ENCODE measurements around the gene KNSTRN. TPM values are rescaled to one million over a fixed set of nuclear protein-coding genes. Genes with fewer than 3 reads are reported as not detected.
A peak's percentile ranks its signal among the peaks of the same experiment; 100 is the strongest.

KNSTRN gene
- total and polyA plus RNA-seq, 2 of the 13 experiments (the other 11 are each of a cell fraction or from before 2014, with no cell fraction given) = 20.3 to 62.3 TPM

DNA sequence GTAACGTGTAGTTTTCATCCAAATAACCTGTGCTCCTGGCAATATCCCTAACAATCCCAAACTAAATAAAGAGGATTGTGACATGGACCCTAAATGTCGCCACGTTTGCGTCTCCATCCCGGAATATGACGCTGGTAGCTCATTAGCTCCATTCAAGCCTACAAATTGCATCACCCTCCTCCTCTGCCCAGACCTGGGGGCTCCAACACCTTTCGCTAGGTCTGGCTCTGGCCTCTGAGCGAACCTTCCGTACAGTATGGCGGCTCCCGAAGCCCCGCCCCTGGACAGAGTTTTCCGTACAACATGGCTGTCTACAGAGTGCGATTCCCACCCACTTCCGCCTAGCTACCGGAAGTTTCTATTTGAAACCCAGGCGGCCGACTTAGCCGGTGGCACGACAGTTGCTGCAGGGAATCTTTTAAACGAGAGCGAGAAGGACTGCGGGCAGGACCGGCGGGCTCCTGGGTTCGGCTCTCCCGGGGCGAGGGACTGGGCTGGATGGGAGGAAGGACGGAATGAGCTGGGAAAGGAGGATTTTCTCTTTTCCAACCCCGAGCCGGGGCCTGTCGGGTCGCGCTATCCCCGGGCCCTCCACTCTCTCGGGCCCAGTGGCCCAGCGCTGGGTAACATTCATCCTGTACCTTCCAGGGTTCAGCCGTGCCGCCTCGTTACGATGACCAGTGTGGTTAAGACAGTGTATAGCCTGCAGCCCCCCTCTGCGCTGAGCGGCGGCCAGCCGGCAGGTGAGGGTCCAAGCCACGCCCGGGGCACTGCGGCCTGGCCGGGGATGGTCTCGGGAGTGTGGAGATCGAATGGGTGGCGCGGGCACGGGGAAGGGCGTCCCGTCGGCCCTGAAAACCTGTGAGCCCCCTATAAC is at the start of gene KNSTRN (continued):
- TF ChIP-seq, protein P1, sequence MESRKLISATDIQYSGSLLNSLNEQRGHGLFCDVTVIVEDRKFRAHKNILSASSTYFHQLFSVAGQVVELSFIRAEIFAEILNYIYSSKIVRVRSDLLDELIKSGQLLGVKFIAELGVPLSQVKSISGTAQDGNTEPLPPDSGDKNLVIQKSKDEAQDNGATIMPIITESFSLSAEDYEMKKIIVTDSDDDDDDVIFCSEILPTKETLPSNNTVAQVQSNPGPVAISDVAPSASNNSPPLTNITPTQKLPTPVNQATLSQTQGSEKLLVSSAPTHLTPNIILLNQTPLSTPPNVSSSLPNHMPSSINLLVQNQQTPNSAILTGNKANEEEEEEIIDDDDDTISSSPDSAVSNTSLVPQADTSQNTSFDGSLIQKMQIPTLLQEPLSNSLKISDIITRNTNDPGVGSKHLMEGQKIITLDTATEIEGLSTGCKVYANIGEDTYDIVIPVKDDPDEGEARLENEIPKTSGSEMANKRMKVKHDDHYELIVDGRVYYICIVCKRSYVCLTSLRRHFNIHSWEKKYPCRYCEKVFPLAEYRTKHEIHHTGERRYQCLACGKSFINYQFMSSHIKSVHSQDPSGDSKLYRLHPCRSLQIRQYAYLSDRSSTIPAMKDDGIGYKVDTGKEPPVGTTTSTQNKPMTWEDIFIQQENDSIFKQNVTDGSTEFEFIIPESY (CRISPR knock-in tag; IDR thresholded peaks at IDR 0.05) = no peak
- TF ChIP-seq PHF5A (CRISPR knock-in tag; IDR thresholded peaks at IDR 0.05; ENCODE audit: low read depth, unreplicated experiment) (peak; percentile 30), RFXANK (CRISPR knock-in tag; IDR thresholded peaks at IDR 0.05) (no peak), CHD4 (IDR thresholded peaks at IDR 0.05; ENCODE audit: borderline replicate concordance, low read length) (no peak), ZNF710 (CRISPR knock-in tag; IDR thresholded peaks at IDR 0.05; ENCODE audit: borderline replicate concordance) (no peak), ZNF570 (CRISPR knock-in tag; IDR thresholded peaks at IDR 0.05; ENCODE audit: borderline replicate concordance) (no peak), KLF12 (CRISPR knock-in tag; IDR thresholded peaks at IDR 0.05; ENCODE audit: borderline replicate concordance) (no peak), BHLHE40 (IDR thresholded peaks at IDR 0.05; ENCODE audit: low read length) (no peak), NRL (CRISPR knock-in tag; IDR thresholded peaks at IDR 0.05; ENCODE audit: borderline replicate concordance) (peak; percentile 89), ZNF660 (CRISPR knock-in tag; IDR thresholded peaks at IDR 0.05; ENCODE audit: borderline replicate concordance, low read depth) (no peak), HDAC6 (IDR thresholded peaks at IDR 0.05; ENCODE audit: low read depth, low read length) (no peak), ZNF788 (CRISPR knock-in tag; IDR thresholded peaks at IDR 0.05; ENCODE audit: borderline replicate concordance) (peak; percentile 45; the same call in 1 of the 2 replicates), ZNF589 (CRISPR knock-in tag; conservative IDR thresholded peaks at IDR 0.05) (peak; percentile 57; the same call in 1 of the 2 replicates), ZBTB38 (CRISPR knock-in tag; IDR thresholded peaks at IDR 0.05) (no peak), SAP130 (CRISPR knock-in tag; IDR thresholded peaks at IDR 0.05; ENCODE audit: low read depth) (peak; percentile 97)
- TF ChIP-seq, protein P2, sequence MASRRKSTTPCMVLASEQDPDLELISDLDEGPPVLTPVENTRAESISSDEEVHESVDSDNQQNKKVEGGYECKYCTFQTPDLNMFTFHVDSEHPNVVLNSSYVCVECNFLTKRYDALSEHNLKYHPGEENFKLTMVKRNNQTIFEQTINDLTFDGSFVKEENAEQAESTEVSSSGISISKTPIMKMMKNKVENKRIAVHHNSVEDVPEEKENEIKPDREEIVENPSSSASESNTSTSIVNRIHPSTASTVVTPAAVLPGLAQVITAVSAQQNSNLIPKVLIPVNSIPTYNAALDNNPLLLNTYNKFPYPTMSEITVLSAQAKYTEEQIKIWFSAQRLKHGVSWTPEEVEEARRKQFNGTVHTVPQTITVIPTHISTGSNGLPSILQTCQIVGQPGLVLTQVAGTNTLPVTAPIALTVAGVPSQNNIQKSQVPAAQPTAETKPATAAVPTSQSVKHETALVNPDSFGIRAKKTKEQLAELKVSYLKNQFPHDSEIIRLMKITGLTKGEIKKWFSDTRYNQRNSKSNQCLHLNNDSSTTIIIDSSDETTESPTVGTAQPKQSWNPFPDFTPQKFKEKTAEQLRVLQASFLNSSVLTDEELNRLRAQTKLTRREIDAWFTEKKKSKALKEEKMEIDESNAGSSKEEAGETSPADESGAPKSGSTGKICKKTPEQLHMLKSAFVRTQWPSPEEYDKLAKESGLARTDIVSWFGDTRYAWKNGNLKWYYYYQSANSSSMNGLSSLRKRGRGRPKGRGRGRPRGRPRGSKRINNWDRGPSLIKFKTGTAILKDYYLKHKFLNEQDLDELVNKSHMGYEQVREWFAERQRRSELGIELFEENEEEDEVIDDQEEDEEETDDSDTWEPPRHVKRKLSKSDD (CRISPR knock-in tag; IDR thresholded peaks at IDR 0.05; ENCODE audit: low read depth) = no peak
- TF ChIP-seq, protein P3, sequence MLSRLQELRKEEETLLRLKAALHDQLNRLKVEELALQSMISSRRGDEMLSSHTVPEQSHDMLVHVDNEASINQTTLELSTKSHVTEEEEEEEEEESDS (CRISPR knock-in tag; IDR thresholded peaks at IDR 0.05; ENCODE audit: borderline replicate concordance) = no peak
- TF ChIP-seq, protein P4, sequence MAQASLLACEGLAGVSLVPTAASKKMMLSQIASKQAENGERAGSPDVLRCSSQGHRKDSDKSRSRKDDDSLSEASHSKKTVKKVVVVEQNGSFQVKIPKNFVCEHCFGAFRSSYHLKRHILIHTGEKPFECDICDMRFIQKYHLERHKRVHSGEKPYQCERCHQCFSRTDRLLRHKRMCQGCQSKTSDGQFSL (CRISPR knock-in tag; IDR thresholded peaks at IDR 0.05) = no peak
- TF ChIP-seq, protein P5, sequence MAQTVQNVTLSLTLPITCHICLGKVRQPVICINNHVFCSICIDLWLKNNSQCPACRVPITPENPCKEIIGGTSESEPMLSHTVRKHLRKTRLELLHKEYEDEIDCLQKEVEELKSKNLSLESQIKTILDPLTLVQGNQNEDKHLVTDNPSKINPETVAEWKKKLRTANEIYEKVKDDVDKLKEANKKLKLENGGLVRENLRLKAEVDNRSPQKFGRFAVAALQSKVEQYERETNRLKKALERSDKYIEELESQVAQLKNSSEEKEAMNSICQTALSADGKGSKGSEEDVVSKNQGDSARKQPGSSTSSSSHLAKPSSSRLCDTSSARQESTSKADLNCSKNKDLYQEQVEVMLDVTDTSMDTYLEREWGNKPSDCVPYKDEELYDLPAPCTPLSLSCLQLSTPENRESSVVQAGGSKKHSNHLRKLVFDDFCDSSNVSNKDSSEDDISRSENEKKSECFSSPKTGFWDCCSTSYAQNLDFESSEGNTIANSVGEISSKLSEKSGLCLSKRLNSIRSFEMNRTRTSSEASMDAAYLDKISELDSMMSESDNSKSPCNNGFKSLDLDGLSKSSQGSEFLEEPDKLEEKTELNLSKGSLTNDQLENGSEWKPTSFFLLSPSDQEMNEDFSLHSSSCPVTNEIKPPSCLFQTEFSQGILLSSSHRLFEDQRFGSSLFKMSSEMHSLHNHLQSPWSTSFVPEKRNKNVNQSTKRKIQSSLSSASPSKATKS (CRISPR knock-in tag; IDR thresholded peaks at IDR 0.05) = no peak
